ENCODE measurements around the gene BMP8A. TPM values are rescaled to one million over a fixed set of nuclear protein-coding genes. Genes with fewer than 3 reads are reported as not detected.
A peak's percentile ranks its signal among the peaks of the same experiment; 100 is the strongest.

BMP8A gene
- total and polyA plus RNA-seq, 8 donors: 0.26 to 6.0 (median 1.5) TPM

GRCh38 chr1:39450956-39451606 lies 40.4 kb upstream of the BMP8A start:
- Histone ChIP-seq H3K27ac (no peak overlapping the region), H3K27me3 (no peaks in the 10 kb centered on the region), H3K4me1 (no peaks in the 10 kb centered on the region), H3K9me3 (no peaks in the 10 kb centered on the region), H3K36me3 (peaks cover 9 to 90% (median 72%) of the 10 kb centered on the region in 3 donors), H3K4me3 (no peak overlapping the region)
- WGBS, 2 donors: 61% methylated on average over 10 of the region's 10 CpGs
- no peak for DNase-seq
- TF ChIP-seq, protein P1, sequence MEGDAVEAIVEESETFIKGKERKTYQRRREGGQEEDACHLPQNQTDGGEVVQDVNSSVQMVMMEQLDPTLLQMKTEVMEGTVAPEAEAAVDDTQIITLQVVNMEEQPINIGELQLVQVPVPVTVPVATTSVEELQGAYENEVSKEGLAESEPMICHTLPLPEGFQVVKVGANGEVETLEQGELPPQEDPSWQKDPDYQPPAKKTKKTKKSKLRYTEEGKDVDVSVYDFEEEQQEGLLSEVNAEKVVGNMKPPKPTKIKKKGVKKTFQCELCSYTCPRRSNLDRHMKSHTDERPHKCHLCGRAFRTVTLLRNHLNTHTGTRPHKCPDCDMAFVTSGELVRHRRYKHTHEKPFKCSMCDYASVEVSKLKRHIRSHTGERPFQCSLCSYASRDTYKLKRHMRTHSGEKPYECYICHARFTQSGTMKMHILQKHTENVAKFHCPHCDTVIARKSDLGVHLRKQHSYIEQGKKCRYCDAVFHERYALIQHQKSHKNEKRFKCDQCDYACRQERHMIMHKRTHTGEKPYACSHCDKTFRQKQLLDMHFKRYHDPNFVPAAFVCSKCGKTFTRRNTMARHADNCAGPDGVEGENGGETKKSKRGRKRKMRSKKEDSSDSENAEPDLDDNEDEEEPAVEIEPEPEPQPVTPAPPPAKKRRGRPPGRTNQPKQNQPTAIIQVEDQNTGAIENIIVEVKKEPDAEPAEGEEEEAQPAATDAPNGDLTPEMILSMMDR (IDR thresholded peaks at IDR 0.05): no peak
- no peak for FAIRE-seq
- intact Hi-C loops (cut with DNase I): no loop called here
- peak in 1 of 4 donors; percentile 30 for ATAC-seq

DNA sequence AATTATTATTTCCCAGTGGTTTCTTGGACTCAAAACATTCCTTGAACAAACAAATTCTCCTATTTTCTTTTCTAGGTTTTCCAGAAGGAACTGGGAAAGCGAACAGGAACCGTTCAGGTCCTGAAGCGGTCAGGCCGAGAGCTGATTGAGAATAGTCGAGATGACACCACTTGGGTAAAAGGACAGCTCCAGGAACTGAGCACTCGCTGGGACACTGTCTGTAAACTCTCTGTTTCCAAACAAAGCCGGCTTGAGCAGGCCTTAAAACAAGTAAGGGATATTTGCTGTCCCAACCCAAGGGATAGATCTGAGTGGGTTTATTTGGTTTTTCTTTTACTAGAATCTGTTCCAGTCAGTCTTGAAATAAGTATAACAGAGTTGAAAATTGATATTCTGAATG lies 39.4 kb upstream of the BMP8A start:
- no peaks in the 10 kb centered on the region for H3K27me3 ChIP-seq
- WGBS, 2 donors: 92 to 96% methylated on average over 7 of the region's 7 CpGs
- no peak for FAIRE-seq
- no peak for ATAC-seq
- DNase-seq: no peak
- H3K27ac ChIP-seq: no peak overlapping the region
- H3K36me3 ChIP-seq: peaks cover 9 to 97% (median 79%) of the 10 kb centered on the region in 3 donors
- intact Hi-C loops (cut with DNase I): no loop called here
- H3K4me1 ChIP-seq: no peaks in the 10 kb centered on the region
- TF ChIP-seq, protein P1 (IDR thresholded peaks at IDR 0.05): no peak
- no peak overlapping the region for H3K4me3 ChIP-seq
- no peaks in the 10 kb centered on the region for H3K9me3 ChIP-seq

- FAIRE-seq (no peak), DNase-seq (no peak), ATAC-seq (no peak)
- intact Hi-C loops (cut with DNase I): no loop called here
- Histone ChIP-seq H3K36me3 (peaks cover 9 to 97% (median 80%) of the 10 kb centered on the region in 3 donors), H3K27ac (no peak overlapping the region), H3K4me1 (no peaks in the 10 kb centered on the region), H3K4me3 (no peak overlapping the region), H3K9me3 (no peaks in the 10 kb centered on the region), H3K27me3 (no peaks in the 10 kb centered on the region)
- TF ChIP-seq, protein P1 (IDR thresholded peaks at IDR 0.05): no peak
- 95 to 99% methylated on average over 5 of the region's 5 CpGs for WGBS, 2 donors
Measured at GRCh38 chr1:39452540-39452939, 38.9 kb upstream of the BMP8A start.

DNA sequence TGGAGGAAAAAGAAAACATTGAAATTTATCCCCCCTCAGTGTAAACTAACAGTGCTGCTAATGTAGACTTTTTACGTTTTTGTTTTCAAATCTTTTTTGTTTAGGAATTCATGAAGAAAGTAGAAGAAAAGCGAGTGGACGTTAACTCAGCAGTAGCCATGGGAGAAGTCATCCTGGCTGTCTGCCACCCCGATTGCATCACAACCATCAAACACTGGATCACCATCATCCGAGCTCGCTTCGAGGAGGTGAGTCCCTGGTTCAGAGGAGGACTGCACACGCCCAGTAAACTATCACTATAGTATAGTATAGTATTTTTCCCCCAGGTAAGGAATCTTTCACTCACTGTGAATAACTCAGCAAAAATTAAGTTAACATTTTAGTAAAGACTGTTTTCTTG lies 37.8 kb upstream of the BMP8A start:
- 72 to 78% methylated on average over 8 of the region's 8 CpGs for WGBS, 2 donors
- Histone ChIP-seq H3K27me3 (no peaks in the 10 kb centered on the region), H3K4me3 (no peak overlapping the region), H3K9me3 (no peaks in the 10 kb centered on the region), H3K36me3 (peaks cover 8 to 97% (median 81%) of the 10 kb centered on the region in 3 donors), H3K27ac (no peak overlapping the region), H3K4me1 (no peaks in the 10 kb centered on the region)
- DNase-seq (peak in 2 of 6 donors; percentile 29 to 43), FAIRE-seq (no peak), ATAC-seq (peak in 1 of 4 donors; percentile 36)
- intact Hi-C loops (cut with DNase I): no loop called here
- TF ChIP-seq, protein P1 (IDR thresholded peaks at IDR 0.05): no peak

GRCh38 chr1:39458991-39459390 lies 32.4 kb upstream of the BMP8A start:
- no peaks in the 10 kb centered on the region for H3K27me3 ChIP-seq
- intact Hi-C loops (cut with DNase I): no loop called here
- H3K4me3 ChIP-seq: no peak overlapping the region
- peaks cover 4 to 100% (median 75%) of the 10 kb centered on the region in 3 donors for H3K36me3 ChIP-seq
- FAIRE-seq (no peak), ATAC-seq (no peak), DNase-seq (no peak)
- no peak overlapping the region for H3K27ac ChIP-seq
- H3K9me3 ChIP-seq: no peaks in the 10 kb centered on the region
- H3K4me1 ChIP-seq: no peaks in the 10 kb centered on the region
- TF ChIP-seq, protein P1 (IDR thresholded peaks at IDR 0.05): no peak
- 82 to 89% methylated on average over 4 of the region's 4 CpGs for WGBS, 2 donors

All from pancreas (tissue), 10 donors.